GM18907 (cell line): ENCODE measurements around the gene EHBP1.

Experiments used
- ATAC-seq: cut with Tn5 transposase; IDR thresholded peaks from one replicate; pipeline ENCODE4 v1.9.1; 2021; ENCODE audit warnings: mild to moderate bottlenecking, moderate library complexity; ENCODE audit not compliant: unreplicated experiment

Gene EHBP1

DNA sequence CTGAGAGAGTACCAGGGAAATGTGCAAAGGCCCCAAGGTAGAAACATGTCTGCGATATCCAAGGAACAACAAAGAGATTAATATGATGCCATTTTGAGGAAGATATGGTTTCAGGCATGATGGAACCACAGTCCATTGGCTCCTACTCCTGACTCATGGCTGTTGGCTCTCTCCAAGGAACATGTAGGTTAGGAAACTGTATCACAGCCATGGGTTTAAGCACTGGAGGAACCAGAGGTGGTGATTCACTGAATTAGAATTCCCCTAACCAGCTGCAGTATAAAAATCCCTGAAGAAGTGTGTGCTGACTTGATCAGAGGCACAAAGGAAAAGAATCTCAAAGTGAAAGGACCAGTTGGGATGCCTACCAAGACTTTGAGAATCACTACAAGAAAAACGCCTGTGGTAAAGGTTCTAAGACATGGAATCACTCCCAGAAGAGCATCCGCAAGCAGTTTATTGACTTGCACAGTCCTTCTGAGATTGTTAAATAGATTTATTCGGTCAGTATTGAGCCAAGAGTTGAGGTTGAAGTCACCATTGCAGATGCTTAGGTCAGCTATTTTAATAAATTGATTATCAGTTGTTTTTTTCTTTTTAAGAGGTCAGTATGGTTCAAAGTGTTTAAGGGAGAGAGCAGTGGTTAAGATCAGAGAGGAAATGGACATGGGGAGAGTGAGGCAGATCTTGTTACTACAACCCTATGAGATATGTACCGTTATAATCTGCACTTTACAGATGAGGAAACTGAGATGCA, 234.4 kb downstream of the EHBP1 start:
- no peak for ATAC-seq

GRCh38 chr2:62940697-62941096, 235.2 kb downstream of the EHBP1 start:
- ATAC-seq, result no peak

GRCh38 chr2:62941413-62941812, 235.9 kb downstream of the EHBP1 start:
- no peak for ATAC-seq

GRCh38 chr2:62944362-62944761, 238.8 kb downstream of the EHBP1 start:
- no peak for ATAC-seq

DNA sequence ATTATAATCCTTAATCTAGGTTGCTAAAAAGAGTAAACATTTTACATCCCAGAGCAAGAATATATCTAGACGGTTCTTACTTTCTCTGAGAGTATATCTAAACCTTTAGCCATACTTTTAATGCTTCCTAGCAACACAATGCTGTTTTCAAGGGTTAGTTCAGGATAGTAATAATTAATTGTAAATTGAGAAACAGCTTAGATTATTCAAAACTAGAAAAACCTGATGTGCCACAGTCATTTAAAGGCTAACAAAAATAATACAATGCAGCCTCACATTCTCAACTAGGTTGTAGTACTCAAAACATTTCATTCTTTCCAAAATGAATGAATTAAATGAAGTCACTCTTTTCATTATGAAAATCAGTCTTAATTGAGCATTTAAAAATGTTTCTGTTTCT, 241.9 kb downstream of the EHBP1 start:
- no peak for ATAC-seq

GRCh38 chr2:62956651-62957050, 251.1 kb downstream of the EHBP1 start:
- no peak for ATAC-seq

DNA sequence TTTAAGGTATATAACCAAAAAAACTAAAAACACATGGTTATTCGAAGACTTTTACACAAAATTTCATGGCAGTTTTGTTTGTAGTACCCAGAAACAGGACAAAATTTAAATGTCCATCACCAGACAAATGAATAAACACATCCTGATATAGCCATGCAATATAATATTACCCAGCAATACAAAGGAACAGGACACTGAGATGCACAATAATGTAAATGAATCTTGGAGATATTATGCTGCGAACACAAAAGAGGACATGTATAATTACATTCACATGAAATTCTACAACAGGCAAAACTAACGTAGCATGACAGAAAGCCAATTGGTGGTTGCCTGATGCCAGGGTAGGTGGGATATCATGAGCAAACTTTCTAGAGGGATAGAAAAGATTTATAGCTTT, 252.7 kb downstream of the EHBP1 start:
- ATAC-seq, result no peak

- no peak for ATAC-seq
These were observed 258.5 kb downstream of the EHBP1 start for GRCh38 chr2:62964050-62964449.

DNA sequence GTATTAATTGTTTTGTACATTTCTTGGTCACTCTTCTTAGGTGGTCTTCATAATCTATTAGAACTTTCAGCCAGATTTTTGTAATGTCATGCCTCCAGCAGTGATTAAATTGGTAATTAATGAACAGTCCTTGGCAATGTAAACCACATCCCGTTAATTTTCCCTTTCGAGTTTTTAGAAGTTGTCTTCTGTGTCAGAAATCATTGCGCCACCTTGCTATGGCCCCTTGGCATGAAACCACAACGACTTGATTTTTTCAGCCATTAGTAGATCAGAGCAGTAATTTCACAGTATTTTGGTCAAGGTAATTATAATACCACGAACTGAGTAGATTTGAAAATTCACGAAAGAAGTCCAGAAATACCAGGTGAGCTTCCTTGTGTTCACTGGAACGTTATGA, 259.2 kb downstream of the EHBP1 start:
- no peak for ATAC-seq

DNA sequence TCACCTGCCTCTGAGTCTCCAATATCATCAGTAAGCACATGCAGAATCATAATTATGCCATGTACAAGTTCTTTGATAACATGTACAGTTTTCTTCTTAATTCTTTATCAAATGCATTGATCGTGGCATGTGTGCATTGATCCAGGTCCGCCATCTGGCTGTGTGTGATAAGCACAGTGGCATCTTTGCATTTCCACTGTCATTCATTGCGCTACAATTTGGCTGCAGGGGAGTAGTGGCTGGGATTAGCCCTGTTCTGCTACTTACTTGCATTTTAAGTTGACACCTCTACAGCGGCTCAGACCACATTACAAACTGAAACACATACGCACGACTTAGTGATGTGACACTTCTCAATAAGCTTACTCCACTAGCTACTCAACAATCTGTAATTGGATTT, 261.5 kb downstream of the EHBP1 start:
- no peak for ATAC-seq

DNA sequence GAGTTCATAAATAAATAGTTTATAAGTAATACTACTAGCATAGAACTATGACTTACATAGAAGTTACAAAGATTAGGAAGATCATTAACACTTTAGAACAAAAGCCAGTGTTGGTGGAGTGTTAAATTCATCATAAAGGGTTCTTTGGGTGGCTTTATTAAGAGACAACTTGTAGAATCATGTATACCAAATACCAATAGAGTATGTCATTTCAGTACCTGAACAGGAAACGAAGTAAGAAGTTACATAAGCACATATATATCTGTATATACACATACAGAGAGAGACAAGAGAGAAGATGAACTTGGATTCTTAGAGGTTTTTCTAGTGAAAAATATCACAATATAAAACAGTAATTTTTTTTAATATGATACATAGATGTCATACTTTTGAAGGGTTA, 262.7 kb downstream of the EHBP1 start:
- no peak for ATAC-seq

- ATAC-seq, result no peak
These were observed 263.2 kb downstream of the EHBP1 start for GRCh38 chr2:62968668-62969067.

GRCh38 chr2:62971936-62972335, 266.4 kb downstream of the EHBP1 start:
- ATAC-seq, result no peak

DNA sequence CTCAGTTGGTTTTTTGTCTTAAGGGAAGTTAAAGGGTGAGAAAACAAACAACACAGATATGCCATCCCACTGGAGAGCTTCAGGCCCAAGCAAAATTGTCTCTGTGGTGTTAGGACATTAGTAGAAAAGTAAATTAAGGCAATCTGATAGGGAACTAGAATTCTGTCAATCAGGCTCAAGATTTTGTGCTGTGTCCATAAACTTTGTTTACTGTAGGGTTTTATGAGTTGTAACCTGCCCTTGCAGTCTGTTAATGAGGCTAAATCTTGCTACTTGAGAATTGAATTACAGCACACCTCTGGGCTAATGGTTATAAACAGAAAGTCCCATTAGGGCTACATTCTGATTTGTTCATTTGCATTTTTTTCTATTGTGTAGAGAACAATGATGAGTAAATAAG, 267.1 kb downstream of the EHBP1 start:
- no peak for ATAC-seq

GRCh38 chr2:62974999-62975398, 269.5 kb downstream of the EHBP1 start:
- no peak for ATAC-seq

- ATAC-seq, result no peak
These were observed 286.1 kb downstream of the EHBP1 start for GRCh38 chr2:62991605-62992004.

- no peak for ATAC-seq
These were observed 287.0 kb downstream of the EHBP1 start for GRCh38 chr2:62992561-62992960.

DNA sequence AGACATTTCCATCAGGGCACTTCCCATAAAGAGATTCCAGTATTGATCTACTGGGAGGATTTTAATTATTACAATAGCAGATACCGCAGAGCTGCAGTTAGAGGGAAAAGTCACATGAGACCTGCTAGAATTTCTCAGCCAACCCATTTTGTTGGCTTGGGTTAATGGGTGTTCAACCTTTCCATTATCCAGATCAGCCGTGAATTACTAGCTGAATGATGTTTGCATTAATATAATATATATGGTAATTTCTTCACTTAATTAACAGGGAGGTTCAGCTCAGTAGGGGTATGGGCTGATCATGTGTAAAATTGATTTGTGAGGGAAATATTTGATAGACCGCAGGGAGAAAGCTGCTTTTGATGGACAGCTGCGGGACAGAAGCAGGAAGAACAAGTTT, 288.7 kb downstream of the EHBP1 start:
- ATAC-seq, result no peak

GRCh38 chr2:62996534-62997186, 291.1 kb downstream of the EHBP1 start:
- no peak for ATAC-seq

- no peak for ATAC-seq
These were observed 293.4 kb downstream of the EHBP1 start for GRCh38 chr2:62998949-62999348.

DNA sequence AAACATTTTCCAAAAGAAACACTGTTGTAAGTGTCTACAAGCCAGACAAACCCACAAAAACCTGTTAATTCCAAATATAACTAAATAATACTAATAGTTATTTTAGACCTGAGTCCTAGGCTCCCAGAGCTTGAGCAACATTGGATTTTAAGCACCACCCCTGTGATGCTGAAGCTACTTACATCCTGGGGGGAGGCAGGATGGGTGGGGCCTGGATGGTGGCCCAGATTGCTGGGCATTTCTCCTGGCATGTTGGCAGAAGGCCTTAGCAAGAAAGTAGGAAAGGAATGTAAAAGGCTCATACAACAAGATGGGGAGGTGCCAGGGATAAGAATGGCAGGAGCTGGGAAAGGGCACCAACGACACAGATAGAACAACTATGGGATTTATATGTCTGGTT, 294.4 kb downstream of the EHBP1 start:
- no peak for ATAC-seq

DNA sequence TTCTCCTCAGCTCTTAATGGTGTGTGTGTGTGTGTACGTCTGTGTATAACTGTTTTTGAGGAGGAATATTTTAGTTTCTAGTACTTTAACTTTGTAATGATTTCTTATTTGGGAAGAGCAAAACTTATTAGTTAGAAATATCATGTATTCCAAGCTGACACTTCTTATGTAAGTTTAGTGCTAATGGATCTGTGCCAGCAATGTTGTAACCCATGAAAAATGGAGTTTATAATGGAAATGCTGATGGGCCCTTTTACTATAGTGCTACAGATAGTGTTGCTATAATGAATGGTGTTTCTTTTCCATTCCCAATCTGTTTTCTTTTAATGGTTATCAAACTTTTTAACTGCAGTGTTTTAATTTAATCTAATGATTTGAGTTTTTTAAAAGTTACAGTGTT, 295.3 kb downstream of the EHBP1 start:
- ATAC-seq, result no peak

GRCh38 chr2:63001576-63001975, 296.1 kb downstream of the EHBP1 start:
- ATAC-seq, result no peak
